Body of pancreas (tissue), 4 donors: ENCODE data around the gene SLC12A8.

Experiments used
- POLR2A ChIP-seq, 3 donors: fragments of 450-650 bp; IDR thresholded peaks; one replicate each; pipeline ENCODE4 v1.6.1; 2016; ENCODE audit warnings: antibody characterized with exemption in 3 of 3, mild to moderate bottlenecking in 2 of 3
- TF ChIP-seq, protein P1 (sequence below), 7 experiments: fragments of 450-650 bp in 4 of 7; fragments of 200-600 bp in 3 of 7; sonication (generic) in 3 of 7; IDR thresholded peaks; one replicate each; pipeline ENCODE4 v1.5.1; 2016 to 2019; ENCODE audit warnings: antibody characterized with exemption in 7 of 7

DNA sequence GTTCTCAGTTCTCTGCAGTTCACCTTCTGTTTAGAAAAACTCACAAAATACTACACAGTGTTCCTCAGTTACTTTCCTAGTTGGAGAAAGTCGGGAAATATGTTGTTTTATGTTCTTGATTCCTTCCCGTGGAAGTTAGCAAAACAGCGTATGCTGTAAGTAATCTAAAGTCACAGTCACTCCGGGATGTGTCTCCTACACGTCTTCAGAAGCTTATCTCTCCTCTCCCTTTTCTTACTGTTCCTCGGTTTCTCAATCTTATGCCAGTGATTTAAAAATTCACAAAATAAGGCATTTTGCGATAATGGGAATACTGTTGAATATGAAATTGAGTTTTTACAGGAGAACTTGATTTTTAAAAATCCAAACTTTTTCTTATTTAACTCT, 158.5 kb downstream of the SLC12A8 start:
- TF ChIP-seq POLR2A (IDR thresholded peaks at IDR 0.05) = no peak
- TF ChIP-seq, protein P1, sequence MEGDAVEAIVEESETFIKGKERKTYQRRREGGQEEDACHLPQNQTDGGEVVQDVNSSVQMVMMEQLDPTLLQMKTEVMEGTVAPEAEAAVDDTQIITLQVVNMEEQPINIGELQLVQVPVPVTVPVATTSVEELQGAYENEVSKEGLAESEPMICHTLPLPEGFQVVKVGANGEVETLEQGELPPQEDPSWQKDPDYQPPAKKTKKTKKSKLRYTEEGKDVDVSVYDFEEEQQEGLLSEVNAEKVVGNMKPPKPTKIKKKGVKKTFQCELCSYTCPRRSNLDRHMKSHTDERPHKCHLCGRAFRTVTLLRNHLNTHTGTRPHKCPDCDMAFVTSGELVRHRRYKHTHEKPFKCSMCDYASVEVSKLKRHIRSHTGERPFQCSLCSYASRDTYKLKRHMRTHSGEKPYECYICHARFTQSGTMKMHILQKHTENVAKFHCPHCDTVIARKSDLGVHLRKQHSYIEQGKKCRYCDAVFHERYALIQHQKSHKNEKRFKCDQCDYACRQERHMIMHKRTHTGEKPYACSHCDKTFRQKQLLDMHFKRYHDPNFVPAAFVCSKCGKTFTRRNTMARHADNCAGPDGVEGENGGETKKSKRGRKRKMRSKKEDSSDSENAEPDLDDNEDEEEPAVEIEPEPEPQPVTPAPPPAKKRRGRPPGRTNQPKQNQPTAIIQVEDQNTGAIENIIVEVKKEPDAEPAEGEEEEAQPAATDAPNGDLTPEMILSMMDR (IDR thresholded peaks at IDR 0.05) = no peak
